HG02610 (cell line): Measurements from ENCODE around the gene LCE1E.

ENCODE experiments used
- ATAC-seq: cut with Tn5 transposase; IDR thresholded peaks from one replicate; pipeline ENCODE4 v1.9.1; 2021; ENCODE audit warnings: mild to moderate bottlenecking, moderate library complexity; ENCODE audit not compliant: unreplicated experiment

The LCE1E gene

DNA sequence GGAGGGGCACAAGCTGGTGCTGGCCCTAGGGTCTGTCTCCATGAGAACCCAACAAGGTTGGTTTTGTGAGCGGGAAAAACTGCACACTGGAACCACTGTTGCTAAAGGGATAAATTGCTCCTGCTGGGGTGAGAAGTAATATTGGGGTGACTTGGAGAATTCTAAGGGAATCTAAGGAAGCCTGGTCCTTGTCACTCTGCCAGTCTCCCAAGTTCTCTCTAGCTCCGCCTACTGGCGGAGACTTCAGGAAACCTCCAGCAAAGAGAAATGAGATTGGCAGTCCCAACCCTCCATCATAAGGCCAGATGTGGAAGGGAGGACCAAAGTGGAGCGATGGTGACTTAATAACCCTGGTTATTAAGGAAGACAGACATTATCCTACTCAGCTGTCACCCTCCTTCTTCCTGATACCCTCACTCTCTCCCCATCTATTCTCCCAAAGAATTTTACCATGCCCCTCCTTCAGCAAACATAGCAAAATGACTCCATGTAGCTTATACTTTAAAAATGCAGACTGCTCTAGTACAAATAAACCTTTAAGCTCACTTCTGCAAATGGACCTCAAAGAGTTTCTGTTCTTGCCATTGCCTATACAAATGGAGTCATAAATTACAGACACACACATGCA, 8.4 kb upstream of the LCE1E start:
- ATAC-seq = no peak

DNA sequence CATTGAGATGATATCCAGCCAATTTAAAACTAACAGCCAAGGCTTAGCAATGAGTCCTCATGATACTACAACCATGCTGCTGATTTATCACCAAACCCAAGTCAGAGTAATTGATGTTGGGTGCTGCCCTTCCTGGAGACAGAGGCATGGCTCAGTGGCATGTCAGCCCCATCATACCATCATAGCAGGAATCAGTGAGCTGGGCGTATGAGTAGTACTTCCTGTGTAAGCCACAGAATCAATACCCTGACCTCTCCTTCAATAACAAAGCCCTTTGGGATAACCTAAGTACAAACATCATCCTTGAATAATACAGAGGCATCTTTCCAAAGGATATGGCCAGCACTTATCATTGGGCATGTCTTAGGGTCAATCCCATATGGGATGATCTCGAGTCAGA, 3.0 kb upstream of the LCE1E start:
- ATAC-seq = no peak

GRCh38 chr1:152795686-152796085, 9.6 kb downstream of the LCE1E start:
- no peak for ATAC-seq

DNA sequence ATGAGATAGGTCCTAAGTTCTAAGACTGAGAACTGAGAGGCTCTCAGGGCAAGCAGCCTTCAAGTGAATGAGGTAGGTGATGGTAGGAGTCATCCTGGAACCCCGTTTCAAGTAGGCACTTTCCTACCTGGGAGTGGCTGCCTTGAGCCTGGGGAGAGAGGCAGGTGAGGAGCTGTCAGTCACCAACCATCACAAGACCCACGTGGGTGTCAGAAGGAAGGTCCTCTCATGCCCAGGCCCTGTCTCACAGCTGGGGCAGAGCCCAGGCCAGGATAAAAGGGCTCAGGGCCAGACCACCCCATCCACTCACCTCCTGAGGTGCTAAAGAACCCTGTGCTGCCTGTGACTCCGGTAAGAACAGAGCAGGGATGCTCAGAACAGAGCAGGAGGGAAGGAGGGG, 10.4 kb downstream of the LCE1E start, which contains the start of gene LCE1D:
LCE1D (plus strand) TSS at position 301 of the 400 bp plus-strand sequence. CDS start 1,074 bp downstream, outside the sequence.
- ATAC-seq = no peak

GRCh38 chr1:152801333-152801732, 15.3 kb downstream of the LCE1E start:
- no peak for ATAC-seq

- no peak for ATAC-seq
Measured at GRCh38 chr1:152806576-152806975, 20.5 kb downstream of the LCE1E start, which contains the start of gene LCE1C. LCE1C (minus strand) TSS chr1:152806651; CDS start chr1:152805478, 1,173 bp downstream.

DNA sequence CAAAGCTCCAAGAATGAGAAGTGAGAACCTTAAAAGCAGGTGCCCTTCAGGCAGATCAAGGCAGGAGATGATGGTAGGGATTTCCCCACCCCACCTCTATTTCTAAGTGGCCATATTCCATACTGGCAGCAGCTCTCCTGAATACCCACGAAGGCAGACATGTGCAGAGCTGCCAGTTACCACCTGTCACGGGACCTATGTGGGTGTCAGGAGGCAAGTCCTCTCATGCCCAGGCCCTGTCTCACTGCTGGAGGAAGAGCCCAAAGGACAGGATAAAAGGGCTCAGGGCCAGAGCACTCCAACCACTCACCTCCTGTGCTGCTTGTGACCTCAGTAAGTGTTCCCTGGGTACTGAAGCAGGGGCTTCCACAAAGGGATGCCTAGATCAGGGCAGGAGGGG, 25.0 kb downstream of the LCE1E start:
- ATAC-seq = no peak

GRCh38 chr1:152811671-152812070, 25.6 kb downstream of the LCE1E start, which contains the start of gene LCE1B:
LCE1B (plus strand) TSS chr1:152811971; CDS start chr1:152812447, 476 bp downstream.
- no peak for ATAC-seq

DNA sequence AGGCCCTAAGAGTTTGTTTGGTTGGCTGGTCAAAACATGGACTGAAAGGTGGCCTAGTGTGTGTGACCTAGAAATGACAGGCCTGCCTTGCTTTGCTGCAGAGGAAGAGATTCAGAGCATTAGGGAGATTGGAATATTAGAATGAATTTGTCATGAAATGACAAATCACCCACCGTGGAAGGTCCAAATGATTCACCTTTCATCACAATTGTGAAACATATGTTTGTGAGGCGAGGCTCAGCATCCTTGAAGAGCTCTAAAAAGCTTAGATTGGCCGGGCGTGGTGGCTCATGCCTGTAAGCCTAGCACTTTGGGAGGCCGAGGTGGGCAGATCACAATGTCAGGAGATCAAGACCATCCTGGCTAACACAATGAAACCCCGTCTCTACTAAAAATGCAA, 31.3 kb downstream of the LCE1E start:
- ATAC-seq = no peak

DNA sequence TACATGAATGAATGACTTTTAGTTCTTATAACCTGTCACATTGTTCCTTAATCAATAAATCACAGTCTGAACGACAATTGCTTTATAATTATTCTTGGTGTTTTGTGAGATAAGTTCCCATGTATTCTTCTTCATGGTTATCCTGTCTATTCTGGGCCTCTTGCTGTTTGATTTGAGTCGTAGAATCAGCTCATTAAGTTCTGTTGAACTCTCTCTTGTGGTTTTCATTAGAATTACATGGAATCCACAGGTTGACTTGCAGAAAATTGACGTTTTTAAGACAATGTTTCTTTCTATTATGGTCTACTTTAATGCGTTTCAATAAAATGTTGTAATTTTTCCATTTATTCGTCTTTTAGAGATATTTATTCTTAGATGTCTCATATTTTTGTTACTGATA, 37.2 kb downstream of the LCE1E start:
- no peak for ATAC-seq

DNA sequence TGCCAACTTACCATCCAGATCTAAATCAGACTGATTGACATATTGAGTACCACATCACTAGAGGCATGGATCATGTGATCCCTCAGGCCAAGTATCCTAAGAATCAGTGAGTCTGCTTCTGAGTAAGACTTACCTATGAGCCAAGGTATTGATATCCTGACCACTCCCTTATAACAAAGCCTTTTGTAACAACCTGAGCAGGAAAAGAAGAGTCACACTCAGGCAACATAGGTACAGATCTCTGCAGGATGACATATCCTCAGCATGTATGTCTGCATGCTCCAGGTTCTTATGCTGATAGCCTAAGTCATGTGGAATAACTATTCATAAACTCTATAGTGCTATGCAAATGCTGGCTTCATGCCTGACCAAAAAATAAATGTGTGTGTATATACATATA, 38.9 kb downstream of the LCE1E start:
- ATAC-seq = no peak

- ATAC-seq = no peak
Measured at GRCh38 chr1:152827173-152827572, 41.1 kb downstream of the LCE1E start, which contains the start of gene LCE1A. LCE1A (plus strand) TSS chr1:152827473; CDS start chr1:152827473, 0 bp downstream.

DNA sequence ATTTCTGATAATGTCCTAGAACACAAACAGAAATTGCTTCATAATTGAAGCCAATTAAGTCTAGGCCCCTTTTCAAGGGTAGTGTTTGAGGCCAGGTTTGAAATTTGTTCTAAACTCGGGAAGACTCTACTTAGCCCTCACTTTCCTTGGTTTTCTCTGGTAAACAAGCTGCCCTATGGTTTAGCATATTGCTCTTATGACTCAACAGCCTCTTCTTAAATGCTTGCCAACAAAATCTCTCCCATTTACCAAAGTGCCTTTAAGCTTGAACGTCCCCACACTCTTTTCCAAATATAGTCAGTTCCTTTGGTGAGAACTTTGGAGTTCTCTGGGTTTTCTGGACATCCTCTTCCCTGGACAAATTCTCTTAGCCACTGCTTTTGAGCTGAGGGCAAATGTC, 50.8 kb downstream of the LCE1E start:
- ATAC-seq = no peak
